Measurements from ENCODE around the gene NDUFA11. TPM values are rescaled to one million over a fixed set of nuclear protein-coding genes. Genes with fewer than 3 reads are reported as not detected.
"Not testable (repeated sequence)": the region's sequence is repeated elsewhere in the genome, so short reads cannot be mapped to it uniquely, and the experiment has no call there.

NDUFA11 gene
- total RNA-seq, 8 experiments from 2014 or later = 253 to 531 (median 343) TPM

DNA sequence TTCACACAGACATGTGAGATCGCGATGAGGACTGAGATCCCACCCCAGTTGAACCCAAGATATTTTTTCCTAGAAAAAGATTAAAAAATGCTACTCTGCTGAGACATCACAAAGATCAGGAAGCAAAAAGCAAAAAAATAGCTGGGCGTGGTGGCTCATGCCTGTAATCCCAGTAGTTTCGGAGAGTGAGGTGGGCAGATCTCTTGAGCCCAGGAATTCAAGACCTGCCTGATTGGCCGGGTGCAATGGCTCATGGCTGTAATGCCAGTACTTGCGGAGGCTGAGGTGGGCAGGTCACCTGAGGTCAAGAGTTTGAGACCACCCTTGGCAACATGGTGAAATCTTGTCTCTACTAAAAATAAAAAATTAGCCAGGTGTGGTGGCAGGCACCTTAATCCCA lies 53.4 kb downstream of the NDUFA11 start:
- Histone ChIP-seq H3K4me1 (replicated peaks in 1 of 2) (peaks cover 4 to 10% of the 10 kb centered on the region in 2 donors), H3K4me3 (no peak overlapping the region), H3K27ac (no peak overlapping the region)
- 55 to 100% (median 87%) methylated on average over 2 to 5 of the region's 6 CpGs; no CpG with 5 or more reads in 4 of the 10 experiments for WGBS, 10 experiments
- ATAC-seq (replicated peaks in 6 of 8) = no peak
- in situ Hi-C loops (cut with MboI; ENCODE audit: low pct_unique_long_range_greater_than_20kb in 2 of 9, low sequenced_read_pairs in 9 of 9, unreplicated experiment in 9 of 9) = no loop called here

- in situ Hi-C loops (cut with MboI; ENCODE audit: low pct_unique_long_range_greater_than_20kb in 2 of 9, low sequenced_read_pairs in 9 of 9, unreplicated experiment in 9 of 9); H3K27ac ChIP-seq; H3K4me3 ChIP-seq; ATAC-seq (replicated peaks in 6 of 8): not testable (repeated sequence)
- H3K4me1 ChIP-seq (replicated peaks in 1 of 2) = peaks cover 4 to 10% of the 10 kb centered on the region in 2 donors
- 32 to 75% (median 60%) methylated on average over 2 to 5 of the region's 5 CpGs for WGBS, 10 experiments
Measured at GRCh38 chr19:5848621-5849020, 55.0 kb downstream of the NDUFA11 start.

GRCh38 chr19:5847846-5848245 lies 55.7 kb downstream of the NDUFA11 start:
- 60 to 100% (median 92%) methylated on average over 1 to 6 of the region's 10 CpGs; no CpG with 5 or more reads in 4 of the 10 experiments for WGBS, 10 experiments
- ATAC-seq (replicated peaks in 6 of 8); in situ Hi-C loops (cut with MboI; ENCODE audit: low pct_unique_long_range_greater_than_20kb in 2 of 9, low sequenced_read_pairs in 9 of 9, unreplicated experiment in 9 of 9); H3K4me3 ChIP-seq; H3K27ac ChIP-seq: not testable (repeated sequence)
- peaks cover 4 to 10% of the 10 kb centered on the region in 2 donors for H3K4me1 ChIP-seq (replicated peaks in 1 of 2)

Other genes starting within 250 kb of the NDUFA11 start
- gene MICOS13, start 223.3 kb downstream of the NDUFA11 start, total RNA-seq = 10 to 100 TPM; 36.6 to 86.7 (median 54.2) TPM
- 10 to 100 TPM in 5 of 8 experiments, 1 to 10 TPM in 3; 4.6 to 28.1 (median 20.6) TPM for gene HSD11B1L, start 222.8 kb downstream of the NDUFA11 start, total RNA-seq
- gene RPL36, start 213.5 kb downstream of the NDUFA11 start, total RNA-seq = 1,000 to 10,000 TPM; 1,024 to 1,875 (median 1,439) TPM
- 100 to 1,000 TPM in 1 of 8 experiments, 10 to 100 TPM in 7; 49.8 to 109 (median 94.9) TPM for gene LONP1, start 183.6 kb downstream of the NDUFA11 start, total RNA-seq
- under 1 TPM in 1 of 8 experiments, not detected in 7; 0.05 TPM for gene CATSPERD, start 183.2 kb downstream of the NDUFA11 start, total RNA-seq
- gene PRR22, start 119.0 kb downstream of the NDUFA11 start, total RNA-seq = 1 to 10 TPM in 6 of 8 experiments, under 1 TPM in 2; 0.43 to 5.7 (median 1.3) TPM
- gene DUS3L, start 112.6 kb downstream of the NDUFA11 start, total RNA-seq = 10 to 100 TPM in 7 of 8 experiments, 1 to 10 TPM in 1; 8.9 to 49.0 (median 20.2) TPM
- gene NRTN, start 98.7 kb downstream of the NDUFA11 start, total RNA-seq = 1 to 10 TPM in 3 of 8 experiments, under 1 TPM in 3, not detected in 2; 0.49 to 2.7 (median 1.1) TPM
- gene FUT6, start 64.1 kb downstream of the NDUFA11 start, total RNA-seq = 1 to 10 TPM in 2 of 8 experiments, under 1 TPM in 5, not detected in 1; 0.35 to 2.2 (median 0.87) TPM
- gene FUT3, start 52.3 kb downstream of the NDUFA11 start, total RNA-seq = 1 to 10 TPM in 4 of 8 experiments, under 1 TPM in 2, not detected in 2; 0.21 to 4.5 (median 1.4) TPM
- gene FUT5, start 33.2 kb downstream of the NDUFA11 start, total RNA-seq = 1 to 10 TPM in 1 of 8 experiments, under 1 TPM in 5, not detected in 2; 0.13 to 1.6 (median 0.44) TPM
- 1 to 10 TPM; 1.8 to 5.2 (median 3.3) TPM for gene VMAC, start 1.1 kb upstream of the NDUFA11 start, total RNA-seq
- gene CAPS, start 10.5 kb upstream of the NDUFA11 start, total RNA-seq = 10 to 100 TPM in 3 of 8 experiments, 1 to 10 TPM in 5; 3.1 to 62.5 (median 8.0) TPM
- 10 to 100 TPM; 31.5 to 69.1 (median 41.0) TPM for gene RANBP3, start 74.3 kb upstream of the NDUFA11 start, total RNA-seq
- 10 to 100 TPM in 1 of 8 experiments, 1 to 10 TPM in 7; 1.4 to 23.2 (median 7.4) TPM for gene RFX2, start 206.7 kb upstream of the NDUFA11 start, total RNA-seq
- gene ACSBG2, start 231.9 kb upstream of the NDUFA11 start, total RNA-seq = under 1 TPM in 6 of 8 experiments, not detected in 2; 0.11 to 0.82 (median 0.45) TPM

Measured in motor neuron (in vitro differentiated cells).